NCI-H2081 (cell line): Measurements from ENCODE around the gene TMEM201.
A peak's percentile ranks its signal among the peaks of the same experiment; 100 is the strongest.
"Not testable (repeated sequence)": the region's sequence is repeated elsewhere in the genome, so short reads cannot be mapped to it uniquely, and the experiment has no call there.

Source experiments
- DNase-seq, 2 experiments: peaks; one replicate each; lab custom pipeline; 2025; lab: John Stamatoyannopoulos, UW

TMEM201 gene

GRCh38 chr1:9621032-9621431 is 32.3 kb downstream of the TMEM201 start:
- no peak for DNase-seq

- no peak for DNase-seq
Observed at GRCh38 chr1:9624081-9624480, 35.4 kb downstream of the TMEM201 start.

GRCh38 chr1:9625030-9625429 is 36.3 kb downstream of the TMEM201 start:
- DNase-seq = not testable (repeated sequence)

GRCh38 chr1:9626201-9626608 is 37.5 kb downstream of the TMEM201 start:
- no peak for DNase-seq

GRCh38 chr1:9628541-9629444 is 40.1 kb downstream of the TMEM201 start:
- no peak for DNase-seq

- DNase-seq = no peak
Observed at GRCh38 chr1:9629445-9630201, 40.9 kb downstream of the TMEM201 start.

- DNase-seq = no peak
Observed at GRCh38 chr1:9630331-9631111, 41.8 kb downstream of the TMEM201 start.

- DNase-seq = no peak
Observed at GRCh38 chr1:9631613-9632012, 42.9 kb downstream of the TMEM201 start.

- DNase-seq = no peak
Observed at GRCh38 chr1:9633493-9633892, 44.8 kb downstream of the TMEM201 start.

GRCh38 chr1:9634582-9634981 is 45.9 kb downstream of the TMEM201 start:
- DNase-seq = no peak

GRCh38 chr1:9639227-9639626 is 50.5 kb downstream of the TMEM201 start:
- no peak for DNase-seq

GRCh38 chr1:9643351-9644256 is 54.9 kb downstream of the TMEM201 start:
- no peak for DNase-seq

GRCh38 chr1:9646037-9646436 is 57.3 kb downstream of the TMEM201 start:
- no peak for DNase-seq

- no peak for DNase-seq
Observed at GRCh38 chr1:9648171-9648570, 59.5 kb downstream of the TMEM201 start.

- DNase-seq = no peak
Observed at GRCh38 chr1:9649769-9650168, 61.1 kb downstream of the TMEM201 start.

GRCh38 chr1:9651220-9651564 is 62.5 kb downstream of the TMEM201 start:
- DNase-seq = no peak

- DNase-seq = peak in 1 of 2 experiments; percentile 17
Observed at GRCh38 chr1:9651565-9652378, 63.1 kb downstream of the TMEM201 start, which contains the start of gene PIK3CD. TSS of gene PIK3CD (plus strand) at chr1:9651731. CDS start at chr1:9710456, 58,725 bp downstream.

GRCh38 chr1:9652379-9653209 is 63.9 kb downstream of the TMEM201 start:
- DNase-seq = no peak

GRCh38 chr1:9653210-9653490 is 64.4 kb downstream of the TMEM201 start:
- DNase-seq = no peak
